HFFc6 (cell line): ENCODE results near the gene ATP6V0C. TPM values are rescaled to one million over a fixed set of nuclear protein-coding genes. Genes with fewer than 3 reads are reported as not detected.

Experiments
- DNase-seq: peaks from one replicate; pipeline ENCODE4 v3.0.0-alpha.2; 2018
- H3K27ac Mint-ChIP-seq: 2 replicates; pipeline ENCODE4 v1.8.0; 2020; ENCODE audit warnings: mild to moderate bottlenecking, mixed read lengths
- H3K27me3 Mint-ChIP-seq: 2 replicates; pipeline ENCODE4 v1.8.0; 2021; ENCODE audit warnings: mild to moderate bottlenecking, moderate library complexity, mixed read lengths; ENCODE audit not compliant: insufficient read depth
- H3K36me3 Mint-ChIP-seq: 2 replicates; pipeline ENCODE4 v1.8.0; 2021; ENCODE audit warnings: low read depth, mixed read lengths
- H3K4me1 Mint-ChIP-seq: 2 replicates; pipeline ENCODE4 v1.8.0; 2020; ENCODE audit warnings: low read depth, mixed read lengths
- H3K4me3 Mint-ChIP-seq: 2 replicates; pipeline ENCODE4 v1.8.0; 2020; ENCODE audit warnings: mild to moderate bottlenecking, moderate library complexity, mixed read lengths
- H3K9me3 Mint-ChIP-seq: 2 replicates; pipeline ENCODE4 v1.8.0; 2020; ENCODE audit warnings: mild to moderate bottlenecking, mixed read lengths
- total RNA-seq, 6 experiments: library from RNA; stranded (reverse); fragmentation: NEBNext Ultra II Directional; extraction: Animal tissue kit (Norgen Biotek cat#: 25700); gene quantifications; 2 replicates in 1 of 6; 3 replicates in 5 of 6; pipeline ENCODE4 v1.2.3, GENCODE V29; 2021
- TF ChIP-seq, protein P1 (sequence below): fragments of 200-600 bp; sonication (generic); IDR thresholded peaks from 2 replicates; pipeline ENCODE4 v1.5.0; 2021; ENCODE audit warnings: antibody characterized with exemption, mild to moderate bottlenecking

ATP6V0C gene
- total RNA-seq, 6 experiments from 2014 or later, result 303 to 341 (median 309) TPM

DNA sequence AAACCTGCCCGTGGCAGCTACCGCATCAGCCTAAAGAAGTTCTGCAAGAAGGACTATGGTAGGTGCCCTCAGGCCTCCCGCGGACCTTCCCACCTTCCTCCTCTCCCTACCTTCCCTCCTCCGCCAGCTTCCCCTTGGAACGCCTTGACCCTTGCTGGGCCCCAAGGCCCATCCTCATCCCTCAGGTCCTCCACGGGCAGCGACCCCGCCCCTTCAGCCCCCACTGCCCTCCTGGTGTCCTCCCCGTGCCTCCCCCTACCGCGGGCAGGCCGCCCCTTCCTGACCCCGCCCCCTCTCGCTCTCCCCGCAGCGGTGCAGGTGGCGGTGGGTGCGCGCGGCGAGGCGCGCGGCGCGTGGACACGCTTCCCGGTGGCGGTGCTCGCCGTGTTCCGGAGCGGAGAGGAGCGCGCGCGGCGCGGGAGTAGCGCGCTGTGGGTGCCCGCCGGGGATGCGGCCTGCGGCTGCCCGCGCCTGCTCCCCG is 40.3 kb upstream of the ATP6V0C start:
- Mint-ChIP-seq H3K4me1 (peaks cover 6% of the 10 kb centered on the region; the same call in 1 of the 2 replicates), H3K27ac (no peak overlapping the region), H3K27me3 (no peaks in the 10 kb centered on the region; the same call in 1 of the 2 replicates), H3K4me3 (peak overlapping the region; percentile 47), H3K9me3 (no peaks in the 10 kb centered on the region), H3K36me3 (no peaks in the 10 kb centered on the region)
- no peak for DNase-seq
- TF ChIP-seq, protein P1, sequence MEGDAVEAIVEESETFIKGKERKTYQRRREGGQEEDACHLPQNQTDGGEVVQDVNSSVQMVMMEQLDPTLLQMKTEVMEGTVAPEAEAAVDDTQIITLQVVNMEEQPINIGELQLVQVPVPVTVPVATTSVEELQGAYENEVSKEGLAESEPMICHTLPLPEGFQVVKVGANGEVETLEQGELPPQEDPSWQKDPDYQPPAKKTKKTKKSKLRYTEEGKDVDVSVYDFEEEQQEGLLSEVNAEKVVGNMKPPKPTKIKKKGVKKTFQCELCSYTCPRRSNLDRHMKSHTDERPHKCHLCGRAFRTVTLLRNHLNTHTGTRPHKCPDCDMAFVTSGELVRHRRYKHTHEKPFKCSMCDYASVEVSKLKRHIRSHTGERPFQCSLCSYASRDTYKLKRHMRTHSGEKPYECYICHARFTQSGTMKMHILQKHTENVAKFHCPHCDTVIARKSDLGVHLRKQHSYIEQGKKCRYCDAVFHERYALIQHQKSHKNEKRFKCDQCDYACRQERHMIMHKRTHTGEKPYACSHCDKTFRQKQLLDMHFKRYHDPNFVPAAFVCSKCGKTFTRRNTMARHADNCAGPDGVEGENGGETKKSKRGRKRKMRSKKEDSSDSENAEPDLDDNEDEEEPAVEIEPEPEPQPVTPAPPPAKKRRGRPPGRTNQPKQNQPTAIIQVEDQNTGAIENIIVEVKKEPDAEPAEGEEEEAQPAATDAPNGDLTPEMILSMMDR, result no peak

DNA sequence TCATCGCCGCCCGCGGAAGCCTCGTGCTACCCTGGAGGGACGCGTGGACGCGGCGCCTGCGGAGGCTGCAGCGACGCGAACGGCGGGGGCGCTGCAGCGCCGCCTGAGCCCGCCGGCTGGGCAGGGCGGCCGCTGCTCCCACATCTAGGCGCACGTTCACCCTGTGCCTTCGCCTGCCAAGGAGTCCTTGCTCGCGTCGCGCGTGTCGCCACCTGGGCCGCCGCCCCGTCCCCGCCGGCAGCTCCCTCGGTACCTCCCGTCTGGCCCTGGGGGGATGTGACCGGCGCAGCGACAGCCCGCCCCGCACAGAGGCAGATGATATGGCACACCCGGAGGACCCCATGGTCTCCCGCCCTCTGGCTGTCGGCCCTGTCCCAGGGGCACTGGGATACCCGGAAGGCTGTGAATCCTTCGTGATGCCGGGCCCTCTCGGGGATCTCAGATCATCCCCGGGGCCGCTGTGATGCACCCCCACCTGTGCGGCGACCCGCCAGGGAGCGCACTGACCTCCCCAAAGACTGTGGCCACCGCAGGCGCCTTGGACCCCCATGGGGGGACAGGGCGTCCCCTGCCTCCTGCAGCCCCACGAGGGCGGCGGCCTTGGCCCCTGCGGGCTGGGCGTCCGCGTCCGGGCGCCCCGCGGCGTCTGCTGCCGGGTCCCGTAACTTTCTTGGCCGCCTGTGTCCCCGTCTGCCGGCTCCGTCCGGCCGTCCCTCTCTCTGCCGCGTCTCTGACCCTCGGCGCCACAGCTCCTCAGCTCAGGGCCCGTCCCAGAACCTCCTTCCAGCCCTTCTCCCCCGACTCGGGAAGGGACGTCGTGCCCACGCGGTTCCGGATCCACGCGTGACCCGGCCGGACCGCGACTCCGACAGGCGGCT is 39.5 kb upstream of the ATP6V0C start:
- H3K4me1 Mint-ChIP-seq, result peaks cover 6% of the 10 kb centered on the region; the same call in 1 of the 2 replicates
- no peaks in the 10 kb centered on the region for H3K9me3 Mint-ChIP-seq
- no peak for DNase-seq
- no peaks in the 10 kb centered on the region; the same call in 1 of the 2 replicates for H3K27me3 Mint-ChIP-seq
- peak overlapping the region; percentile 69 for H3K27ac Mint-ChIP-seq
- TF ChIP-seq, protein P1, result peak; percentile 64
- peak overlapping the region; percentile 78 for H3K4me3 Mint-ChIP-seq
- H3K36me3 Mint-ChIP-seq, result no peaks in the 10 kb centered on the region

DNA sequence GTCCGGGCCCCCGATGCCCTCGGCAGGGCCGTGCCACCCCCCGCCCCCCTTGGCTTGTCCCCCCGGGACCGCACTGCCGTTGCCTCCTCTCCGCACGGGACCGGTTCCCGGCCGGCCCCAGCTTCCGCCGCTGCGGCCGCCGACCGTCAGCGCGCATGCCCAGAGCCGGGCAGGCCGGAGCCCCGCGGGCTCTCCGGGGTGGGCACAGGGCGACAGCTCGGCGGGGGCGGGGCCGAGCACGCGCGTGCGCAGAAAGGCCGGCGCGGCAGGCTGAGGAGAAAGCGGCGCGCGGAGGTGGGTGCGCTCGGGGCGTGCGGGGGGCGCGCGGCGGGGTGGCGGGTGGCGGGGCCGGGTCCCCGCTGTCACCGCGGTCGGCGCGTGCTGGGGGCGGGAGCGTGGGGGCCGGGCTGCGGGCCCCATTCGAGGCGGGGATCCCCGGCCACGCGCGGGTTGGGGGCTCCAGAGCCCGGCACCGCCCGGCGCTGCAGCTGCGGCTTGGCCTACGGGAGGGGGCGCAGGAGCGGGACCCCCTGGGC is 38.8 kb upstream of the ATP6V0C start, which contains the start of gene TBC1D24:
TBC1D24 (plus strand) TSS at position 251 of the 536 bp plus-strand sequence. CDS start 21,022 bp downstream, outside the sequence.
- Mint-ChIP-seq H3K27me3 (no peaks in the 10 kb centered on the region; the same call in 1 of the 2 replicates), H3K27ac (peak within 1 kb of the TSS; percentile 69), H3K4me3 (peak within 1 kb of the TSS; percentile 78), H3K4me1 (peaks cover 6% of the 10 kb centered on the region; the same call in 1 of the 2 replicates), H3K36me3 (no peaks in the 10 kb centered on the region), H3K9me3 (no peaks in the 10 kb centered on the region)
- TF ChIP-seq, protein P1, result no peak
- peak; percentile 74 for DNase-seq

DNA sequence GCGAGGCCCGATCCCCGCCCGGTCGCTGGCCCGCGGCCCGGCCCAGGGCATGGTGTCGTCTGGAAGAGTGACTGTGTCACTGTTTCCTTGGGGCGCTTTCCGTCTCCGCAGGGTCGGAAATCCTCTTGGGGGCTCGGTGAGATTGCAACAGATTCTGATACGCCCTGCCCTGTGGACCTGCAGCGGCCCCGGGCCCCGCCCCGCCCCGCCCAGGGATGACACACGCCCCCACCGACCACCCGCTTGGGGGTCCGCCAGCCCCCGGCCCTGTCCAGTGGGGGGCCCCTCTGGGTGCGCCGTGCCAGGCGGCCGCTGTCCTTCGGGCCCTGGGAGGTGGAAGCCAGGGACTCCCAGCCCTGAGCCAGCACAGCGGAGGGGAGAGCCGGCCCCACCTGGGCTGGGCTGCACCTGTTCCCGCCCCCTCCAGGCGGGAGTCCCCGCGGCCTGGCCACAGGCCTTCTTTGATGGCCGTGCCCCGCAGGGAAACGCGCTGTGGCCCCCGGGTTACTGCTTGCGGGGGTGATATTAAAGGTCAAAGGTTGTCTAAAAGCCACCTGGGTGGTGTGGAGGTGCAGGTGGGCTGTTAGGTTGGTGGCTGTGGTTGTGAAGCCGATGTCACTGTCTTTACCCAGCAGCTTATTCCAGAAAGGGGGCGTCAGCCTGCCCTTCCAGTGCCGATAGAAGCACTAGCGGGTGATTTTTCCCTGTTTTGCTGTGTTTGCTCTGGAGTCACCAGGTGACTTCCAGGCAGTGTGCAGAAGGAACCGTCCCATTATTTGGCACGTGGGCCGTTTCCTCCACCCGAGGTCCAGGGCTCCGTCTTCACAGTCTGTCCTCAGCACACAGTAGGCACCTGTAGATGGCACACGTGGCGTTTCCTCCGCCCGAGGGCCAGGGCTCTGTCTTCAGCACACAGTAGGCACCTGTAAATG is 38.1 kb upstream of the ATP6V0C start:
- Mint-ChIP-seq H3K27me3 (no peaks in the 10 kb centered on the region; the same call in 1 of the 2 replicates), H3K27ac (no peak overlapping the region), H3K9me3 (no peaks in the 10 kb centered on the region), H3K36me3 (no peaks in the 10 kb centered on the region), H3K4me1 (peaks cover 6% of the 10 kb centered on the region; the same call in 1 of the 2 replicates), H3K4me3 (peak overlapping the region; percentile 69)
- TF ChIP-seq, protein P1, result no peak
- no peak for DNase-seq

DNA sequence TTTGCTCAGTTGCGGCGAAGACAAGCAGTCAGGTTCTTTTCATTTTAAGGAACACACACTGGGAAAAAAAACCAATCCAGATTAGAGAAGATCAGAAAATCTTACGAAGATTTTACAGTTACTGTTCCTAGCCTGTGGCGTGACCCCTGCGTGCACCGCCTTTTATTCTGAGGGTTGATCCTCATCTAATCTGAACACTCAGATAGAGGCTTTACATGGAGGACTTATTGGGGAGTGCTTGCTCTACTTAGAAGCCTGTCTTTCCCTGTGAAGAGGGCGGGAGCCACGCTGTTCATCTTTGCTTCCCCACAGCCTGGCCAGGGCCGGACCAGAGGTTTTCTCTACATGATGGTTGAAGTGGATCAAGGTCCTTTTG is 37.4 kb upstream of the ATP6V0C start:
- Mint-ChIP-seq H3K36me3 (no peaks in the 10 kb centered on the region), H3K27ac (no peak overlapping the region), H3K9me3 (no peaks in the 10 kb centered on the region), H3K4me1 (peaks cover 6% of the 10 kb centered on the region; the same call in 1 of the 2 replicates), H3K4me3 (peak overlapping the region; percentile 69), H3K27me3 (no peaks in the 10 kb centered on the region; the same call in 1 of the 2 replicates)
- TF ChIP-seq, protein P1, result no peak
- DNase-seq, result no peak
